Forelimb muscle (tissue), 1 donor: ENCODE results near the gene ARFGAP1. TPM values are rescaled to one million over a fixed set of nuclear protein-coding genes. Genes with fewer than 3 reads are reported as not detected.
"Not testable (repeated sequence)": the region's sequence is repeated elsewhere in the genome, so short reads cannot be mapped to it uniquely, and the experiment has no call there.

ENCODE experiments used
- DNase-seq: peaks from one replicate; pipeline ENCODE4 v3.0.0-alpha.2; 2013; ENCODE audit warnings: low read depth
- polyA plus RNA-seq: library from polyadenylated mRNA; unstranded; fragments of 120-200 nt; gene quantifications from one replicate; pipeline ENCODE4 v1.2.1, GENCODE V29; 2013; ENCODE audit not compliant: insufficient read length

The ARFGAP1 gene
- polyA plus RNA-seq, 1 donor: 76.0 TPM

DNA sequence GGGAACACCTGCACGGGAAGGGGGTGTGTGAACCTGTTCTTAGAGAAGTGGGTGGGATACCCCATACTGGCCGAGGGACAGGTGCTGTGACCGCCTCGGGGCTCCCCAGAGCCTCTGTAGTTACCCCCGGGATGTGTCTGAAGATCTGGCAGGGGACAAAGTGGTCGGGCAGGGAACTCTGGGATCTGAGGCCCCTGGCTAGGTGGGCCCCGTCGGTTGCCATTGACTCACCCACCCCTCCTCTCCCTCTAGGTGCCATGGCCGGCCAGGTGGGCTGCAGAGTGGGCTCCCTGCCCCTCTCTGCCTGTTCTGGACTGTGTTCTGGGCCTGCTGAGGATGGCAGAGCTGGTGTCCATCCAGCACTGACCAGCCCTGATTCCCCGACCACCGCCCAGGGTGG is 32.6 kb upstream of the ARFGAP1 start:
- DNase-seq: no peak

DNA sequence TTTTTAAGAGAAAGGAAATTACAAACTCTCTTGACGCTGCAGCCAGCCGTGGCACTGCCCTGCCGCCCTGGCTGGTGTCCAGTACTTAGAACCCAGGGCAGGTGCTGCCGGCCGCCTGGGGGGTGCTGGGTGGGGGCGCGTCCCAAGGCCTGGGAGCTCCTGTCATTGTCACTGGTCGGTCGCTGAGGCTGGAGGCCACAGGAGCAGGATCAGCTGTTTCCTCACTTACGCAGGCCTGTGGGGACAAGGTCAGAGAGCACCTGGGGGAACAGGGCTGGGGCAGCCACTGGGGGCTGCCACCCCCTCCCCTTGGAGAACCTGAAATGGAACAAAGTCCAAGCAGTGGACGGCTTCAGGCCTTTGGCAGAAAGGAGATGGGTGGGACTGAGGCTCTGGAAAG is 31.3 kb upstream of the ARFGAP1 start:
- no peak for DNase-seq

DNA sequence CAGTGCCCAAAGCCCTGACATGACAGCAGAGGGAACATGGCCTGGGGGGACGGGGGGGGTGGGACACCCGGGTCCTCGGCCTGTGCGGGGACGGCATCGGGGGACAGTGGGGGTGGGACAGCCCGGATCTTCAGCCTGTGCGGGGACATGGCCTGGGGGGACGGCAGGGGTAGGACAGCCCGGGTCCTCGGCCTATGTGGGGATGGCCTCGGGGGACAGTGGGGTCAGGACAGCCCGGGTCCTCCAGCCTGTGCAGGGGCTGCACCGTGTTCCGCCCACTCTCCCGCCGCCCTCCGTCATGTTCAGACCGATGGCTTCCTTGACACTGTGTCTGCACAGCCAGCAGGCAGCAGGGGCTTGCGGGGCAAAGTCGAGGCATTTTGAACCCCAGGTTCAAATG is 29.9 kb upstream of the ARFGAP1 start:
- DNase-seq: no peak

DNA sequence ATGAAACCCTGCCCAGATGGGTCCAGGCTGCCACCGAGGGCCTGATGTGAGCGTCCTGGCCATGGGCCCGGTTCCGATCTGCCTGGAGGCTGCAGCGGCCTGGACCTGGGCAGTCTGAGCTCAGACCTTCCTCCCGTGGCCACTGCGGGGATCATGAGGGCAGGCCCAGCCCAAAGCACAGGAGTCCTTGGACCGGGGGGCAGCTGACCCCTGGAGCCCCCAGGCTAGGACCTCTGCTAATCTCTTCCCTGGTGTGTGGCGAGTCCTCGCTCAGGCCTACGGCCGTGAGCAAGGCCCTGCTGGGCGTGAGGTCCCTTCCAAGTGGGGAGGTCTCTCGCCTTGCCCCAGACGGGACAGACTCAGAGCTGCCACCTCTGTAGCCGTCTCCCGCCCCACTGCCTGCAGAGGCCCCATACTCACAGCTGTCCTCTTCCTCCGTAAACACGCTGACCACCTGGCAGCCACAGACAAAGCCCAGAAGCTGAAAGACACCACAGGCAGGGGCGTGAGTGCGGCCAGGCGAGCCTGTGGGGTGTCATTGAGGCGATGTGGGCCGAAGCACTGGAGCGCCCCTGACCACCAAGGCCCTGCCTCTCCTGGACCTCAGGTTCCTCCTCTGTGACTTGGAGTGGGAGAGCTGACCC is 28.9 kb upstream of the ARFGAP1 start:
- no peak for DNase-seq

DNA sequence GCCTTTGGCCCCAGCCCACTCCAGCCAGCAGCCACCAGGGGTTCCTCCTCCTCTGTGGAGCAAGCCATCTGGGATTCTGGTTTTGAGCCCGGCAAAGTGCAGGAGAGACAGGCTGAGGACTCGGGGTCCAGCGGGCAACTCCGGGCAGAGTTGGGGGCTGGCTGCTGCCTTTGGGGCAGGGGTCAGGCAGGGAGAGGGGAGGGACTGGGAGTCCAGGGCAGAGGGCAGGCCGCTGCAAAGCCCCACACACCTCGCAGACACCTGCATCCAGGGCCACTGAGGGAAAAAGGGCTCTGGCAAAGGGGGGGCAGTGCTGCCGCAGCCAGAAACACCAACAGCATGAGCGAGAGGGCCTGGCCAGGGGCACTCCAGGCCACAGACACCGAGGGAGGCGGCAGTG is 28.1 kb upstream of the ARFGAP1 start:
- DNase-seq: no peak

DNA sequence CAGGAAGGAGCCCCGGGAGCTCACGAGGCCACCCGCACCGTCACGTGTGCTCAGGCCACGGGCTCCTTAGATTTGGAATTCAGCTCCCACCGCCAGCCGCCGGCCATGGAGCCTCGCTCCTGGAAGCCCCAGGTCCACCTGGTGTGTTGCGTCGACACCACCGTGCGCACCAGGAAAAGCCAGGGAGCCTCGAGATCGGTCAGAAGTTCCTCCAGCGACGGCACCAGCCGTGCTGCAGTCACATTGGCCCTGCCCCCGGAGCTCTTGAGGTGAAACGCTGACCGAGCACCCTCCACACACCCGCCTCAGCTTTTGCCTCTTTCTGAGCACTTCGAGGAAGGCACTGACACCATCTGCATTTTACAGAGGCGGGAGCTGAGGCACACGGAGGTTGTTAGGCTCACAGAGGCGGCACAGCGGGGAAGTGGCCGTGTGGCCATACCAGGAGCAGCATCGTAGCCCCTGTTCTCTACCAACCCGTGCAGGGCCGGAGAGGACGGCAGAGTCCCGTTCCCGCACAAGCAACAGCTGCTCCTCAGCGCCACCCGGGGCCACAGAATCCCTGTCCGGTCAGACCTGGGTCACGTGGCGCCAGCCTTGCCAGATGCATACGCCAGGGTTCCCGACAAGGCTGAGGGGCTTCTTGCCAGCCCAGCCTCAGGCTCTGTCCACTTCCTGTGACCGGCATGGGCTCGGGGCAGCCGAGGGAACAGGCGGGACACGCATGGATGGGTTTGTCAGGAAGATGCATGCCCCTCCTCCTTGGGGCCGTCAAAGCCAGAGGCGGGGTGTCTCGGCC is 25.9 kb upstream of the ARFGAP1 start:
- DNase-seq: no peak

DNA sequence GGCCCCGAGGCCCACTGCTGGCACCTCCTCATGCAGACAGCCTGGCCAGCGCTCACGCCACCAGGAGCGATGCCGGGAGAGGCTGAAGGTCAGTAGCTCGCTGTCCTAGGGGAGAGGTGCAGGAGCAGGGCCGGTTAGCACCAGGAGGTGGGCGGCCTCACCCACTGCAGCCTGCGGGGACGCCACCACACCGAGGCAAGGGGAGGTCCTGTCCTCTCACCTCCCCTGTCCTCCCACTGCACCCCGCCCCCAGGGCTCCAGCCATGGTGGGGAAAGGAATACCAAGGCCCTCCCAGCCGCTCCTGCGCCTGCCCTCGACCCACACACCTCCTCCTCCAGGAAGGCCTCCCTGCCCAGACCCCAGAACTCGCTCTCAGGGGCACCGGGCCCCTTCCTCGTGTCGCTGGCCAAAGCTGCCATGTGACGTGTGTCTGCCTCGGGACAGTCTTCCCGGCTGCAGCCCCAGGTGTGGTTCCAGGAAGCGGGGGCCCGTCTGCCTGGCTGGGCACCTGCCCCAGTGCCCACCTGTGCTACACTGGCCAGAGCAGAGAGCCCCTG is 24.9 kb upstream of the ARFGAP1 start:
- DNase-seq: no peak

DNA sequence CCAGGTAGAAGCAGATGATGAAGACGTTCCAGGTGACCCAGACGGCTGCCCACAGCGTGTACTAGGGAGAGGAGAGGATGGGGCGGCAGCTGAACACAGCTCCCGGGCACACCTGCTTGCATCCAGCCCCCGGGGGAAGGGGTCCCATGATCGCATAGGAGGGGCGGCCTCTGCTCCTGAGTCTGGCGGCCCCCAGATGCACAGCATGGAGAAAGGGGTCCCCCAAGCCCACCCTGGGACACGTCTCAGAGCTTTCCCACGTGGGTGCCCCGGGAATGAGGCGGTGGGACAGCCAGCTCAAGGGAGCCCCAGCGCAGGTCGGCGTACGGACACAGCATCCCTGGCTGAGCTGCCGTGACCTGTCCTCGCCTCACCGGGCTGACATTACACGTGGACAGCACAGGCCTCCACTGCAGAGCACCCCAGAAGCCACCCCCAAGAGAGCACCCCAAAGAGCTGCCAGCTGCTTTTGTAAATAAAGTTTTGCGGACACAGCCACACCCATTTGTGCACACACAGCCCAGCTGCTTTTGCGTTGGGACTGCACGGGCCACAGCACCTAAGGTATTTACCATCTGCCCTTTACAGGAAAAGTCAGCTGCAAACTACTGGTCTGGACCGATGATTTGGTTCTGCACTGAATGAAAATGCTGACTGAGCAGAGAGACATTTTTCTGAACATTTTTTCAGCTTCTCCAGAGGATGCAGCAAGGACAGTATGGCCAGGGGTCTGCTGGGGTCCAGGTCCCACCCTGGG is 23.6 kb upstream of the ARFGAP1 start:
- no peak for DNase-seq

DNA sequence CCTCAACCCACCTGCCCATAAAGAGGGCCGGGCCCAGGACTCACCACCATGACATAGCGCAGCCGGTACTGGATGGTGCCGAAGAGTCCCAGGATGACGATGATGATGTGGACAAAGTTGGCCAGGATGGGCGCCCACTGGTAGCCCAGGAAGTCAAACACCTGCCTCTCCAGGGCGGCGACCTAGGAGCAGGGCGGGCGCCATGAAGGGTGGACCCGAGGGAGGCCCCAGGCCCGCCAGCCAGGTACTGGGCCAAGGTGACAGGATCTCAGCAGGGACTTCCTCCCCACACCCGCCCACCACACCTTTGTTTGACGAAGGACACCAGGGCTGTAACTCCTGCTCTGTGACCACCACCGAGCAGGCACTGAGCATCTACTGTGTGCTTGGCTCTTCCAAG is 22.7 kb upstream of the ARFGAP1 start:
- DNase-seq: no peak

DNA sequence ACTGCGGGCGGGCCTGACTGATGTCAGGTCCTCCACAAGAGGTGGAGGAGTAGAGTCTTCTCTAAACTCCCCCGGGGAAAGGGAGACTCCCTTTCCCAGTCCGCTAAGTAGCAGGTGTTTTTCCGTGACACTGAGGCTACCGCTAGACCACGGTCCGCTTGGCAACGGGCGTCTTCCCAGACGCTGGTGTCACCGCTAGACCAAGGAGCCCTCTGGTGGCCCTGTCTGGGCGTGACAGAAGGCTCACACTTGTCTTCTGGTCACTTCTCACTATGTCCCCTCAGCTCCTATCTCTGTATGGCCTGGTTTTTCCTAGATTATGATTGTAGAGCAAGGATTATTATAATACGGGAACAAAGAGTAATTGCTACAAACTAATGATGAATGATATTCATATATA is 21.3 kb upstream of the ARFGAP1 start:
- not testable (repeated sequence) for DNase-seq

DNA sequence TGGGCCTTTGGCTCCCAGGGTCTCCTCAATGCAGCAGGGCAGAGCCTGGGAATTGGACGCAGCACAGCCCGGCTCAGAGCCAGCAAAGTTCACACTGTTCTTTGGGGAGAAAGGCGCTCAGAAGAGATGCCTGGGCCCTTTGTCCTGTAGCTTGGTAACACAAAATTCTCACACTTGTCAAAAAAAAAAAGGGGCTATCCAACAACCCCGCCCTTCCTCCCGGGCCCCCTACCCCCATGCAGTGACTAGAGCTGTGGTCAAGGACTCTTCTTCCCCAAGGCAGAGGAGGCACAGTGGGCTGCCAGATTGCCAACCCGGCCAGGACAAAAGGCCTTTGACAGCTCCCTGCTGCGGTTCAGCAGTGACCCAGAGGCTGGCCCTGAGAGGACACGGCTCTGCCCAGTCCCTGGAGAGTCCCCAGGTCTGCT is 20.3 kb upstream of the ARFGAP1 start:
- no peak for DNase-seq

DNA sequence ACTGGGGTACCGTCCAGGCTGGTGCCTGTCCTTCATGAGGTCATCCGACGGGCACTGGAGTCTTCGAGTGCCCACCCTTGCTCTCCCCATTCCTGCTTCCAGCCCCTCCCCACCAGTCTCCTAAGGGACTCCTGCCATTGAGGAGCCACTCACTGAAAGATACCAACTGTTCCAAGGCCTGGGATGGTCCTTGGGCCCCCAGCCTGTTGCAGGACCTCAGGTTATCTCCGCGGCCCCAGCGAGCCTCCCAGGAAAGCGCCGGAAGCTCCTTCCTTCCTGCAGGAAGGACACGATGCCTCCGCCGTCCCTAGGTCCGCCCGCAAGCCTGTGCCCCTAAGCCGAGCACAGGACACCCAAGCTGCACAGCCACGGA is 19.6 kb upstream of the ARFGAP1 start:
- DNase-seq: no peak

DNA sequence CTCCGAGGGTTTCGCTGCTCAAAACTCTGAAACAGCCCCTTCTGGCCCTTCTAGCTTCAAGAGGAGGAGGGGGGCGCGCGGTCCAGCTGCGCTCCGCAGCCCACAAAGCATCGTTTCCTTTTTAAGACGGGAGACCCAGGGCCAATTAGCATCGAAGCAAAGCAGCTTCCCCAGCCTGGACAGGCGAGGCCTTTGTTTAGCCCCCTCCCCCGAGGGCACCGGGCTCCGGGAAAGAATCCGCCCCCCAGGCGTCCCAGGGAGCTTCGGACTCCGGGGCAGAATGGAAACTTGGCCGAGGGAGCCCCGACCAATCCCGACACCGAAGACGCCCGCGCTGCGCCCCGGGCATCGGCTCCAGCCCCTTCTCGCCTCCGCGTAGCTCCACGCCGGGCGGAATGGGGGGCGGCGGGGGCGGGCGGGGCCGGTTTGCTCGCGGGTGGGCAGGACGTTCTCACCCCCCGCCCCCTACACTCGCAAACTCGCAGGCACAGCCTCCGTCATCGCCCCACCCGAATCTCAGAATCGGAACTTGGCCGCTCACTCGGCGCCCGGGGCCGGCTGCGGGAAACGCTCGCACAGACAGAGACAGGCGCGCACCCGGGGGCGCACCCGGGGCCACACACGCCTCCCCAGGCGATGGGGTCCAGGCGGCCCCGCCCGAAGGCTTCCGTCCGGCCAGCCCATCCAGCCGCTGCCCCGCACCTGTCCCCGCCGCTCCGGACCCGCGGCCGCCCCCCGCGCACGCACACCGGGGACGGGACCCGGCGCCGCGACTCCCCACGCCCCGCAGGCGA is 19.0 kb upstream of the ARFGAP1 start:
- DNase-seq: no peak

DNA sequence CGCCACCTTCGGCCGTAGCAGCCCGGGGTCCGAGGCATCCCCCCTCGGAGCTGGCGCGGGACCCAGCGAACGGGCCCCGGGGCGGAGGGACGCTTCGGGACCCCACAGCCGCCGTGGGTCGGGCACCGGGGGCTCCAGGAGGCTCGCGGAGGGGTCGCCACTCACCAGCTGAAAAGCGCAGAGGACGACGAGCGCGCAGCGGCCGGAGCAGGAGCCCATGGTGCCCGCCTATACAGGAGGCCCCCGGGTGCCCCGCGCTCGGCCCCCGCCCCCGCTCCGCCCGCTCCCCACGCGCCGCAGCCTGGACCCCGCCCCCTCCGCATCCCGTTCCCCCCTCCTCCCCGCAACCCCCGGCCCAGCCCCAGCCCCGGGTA is 18.4 kb upstream of the ARFGAP1 start, which contains the start of gene NKAIN4:
Gene NKAIN4, minus strand, starts transcription at position 232 of the 374 bp plus-strand sequence. Its CDS starts 13 bp downstream, at position 219.
- no peak for DNase-seq

DNA sequence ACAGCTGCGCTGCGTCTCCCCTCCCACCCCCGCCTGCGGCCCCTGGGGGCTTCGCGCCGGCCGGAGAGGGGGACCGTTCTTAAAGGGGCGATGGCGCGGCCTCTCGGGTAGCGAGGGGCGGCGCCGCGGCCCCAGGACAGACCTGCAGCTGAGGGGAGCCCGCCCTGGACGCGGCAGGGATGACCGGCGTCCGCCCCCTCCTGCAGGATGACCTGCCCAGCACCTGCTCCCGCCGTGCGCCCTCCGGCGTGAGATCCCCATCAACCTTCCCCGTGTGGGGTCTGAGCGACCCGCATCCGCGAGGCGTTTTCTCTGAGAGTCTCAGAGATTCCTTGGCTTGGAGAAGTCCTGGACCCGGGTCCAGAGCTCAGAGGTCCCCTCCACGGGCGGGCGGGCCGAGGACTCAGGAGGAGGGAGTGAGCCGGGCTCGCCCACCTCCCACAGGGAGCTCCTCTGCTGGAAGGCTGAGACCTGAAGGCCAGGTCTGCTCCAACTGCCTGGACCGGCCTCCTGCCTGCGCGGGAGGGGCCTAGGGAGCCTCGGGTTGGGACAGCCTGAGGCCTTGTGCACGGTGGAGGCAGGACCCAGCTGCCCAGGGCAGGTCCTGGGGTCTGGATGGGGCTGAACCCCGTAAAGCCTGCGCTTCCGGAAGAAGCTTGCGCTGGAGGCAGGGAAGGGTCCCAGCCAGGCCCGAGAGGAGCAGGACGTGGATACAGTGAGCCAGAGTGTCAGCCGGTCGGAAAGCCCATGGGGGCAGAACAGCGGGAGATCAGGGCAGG is 17.8 kb upstream of the ARFGAP1 start:
- DNase-seq: no peak

DNA sequence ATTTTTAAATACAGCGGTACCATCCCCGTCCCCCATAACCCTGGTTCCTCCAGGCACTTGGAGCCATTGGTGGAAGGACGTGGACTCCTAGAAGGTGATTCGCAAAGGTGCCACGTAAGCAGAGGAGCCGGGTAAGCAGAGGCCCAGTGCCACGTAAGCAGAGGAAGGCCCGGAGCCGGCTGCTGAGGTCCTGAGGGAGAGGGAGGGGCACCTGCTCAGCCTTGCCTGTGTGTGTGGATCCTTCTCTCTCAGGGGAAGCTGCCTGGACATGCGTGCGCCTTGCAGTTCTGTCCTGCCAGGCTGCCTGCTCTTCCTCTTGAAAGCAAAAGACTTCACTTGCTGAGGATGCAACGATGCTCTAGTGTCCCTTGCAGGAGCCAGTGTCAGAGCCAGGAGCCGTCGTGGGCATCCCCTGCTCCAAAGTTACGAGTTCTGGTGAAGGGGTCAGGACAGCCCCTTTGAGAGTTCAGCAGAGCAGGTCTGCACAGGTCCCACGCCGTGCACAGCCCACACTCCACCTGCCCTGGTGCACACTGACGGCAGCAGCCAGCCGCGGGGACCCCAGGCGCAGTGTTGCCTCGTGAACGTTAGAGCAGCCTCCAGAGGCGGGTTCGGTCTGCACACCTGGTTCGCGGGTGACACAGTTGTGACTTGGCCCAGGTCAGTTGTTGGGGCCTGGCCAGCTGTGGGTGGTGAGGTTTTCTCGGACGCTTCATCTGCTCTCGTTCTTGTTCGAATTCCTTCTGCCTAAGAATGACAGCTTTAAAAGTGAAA is 16.5 kb upstream of the ARFGAP1 start:
- DNase-seq: no peak

DNA sequence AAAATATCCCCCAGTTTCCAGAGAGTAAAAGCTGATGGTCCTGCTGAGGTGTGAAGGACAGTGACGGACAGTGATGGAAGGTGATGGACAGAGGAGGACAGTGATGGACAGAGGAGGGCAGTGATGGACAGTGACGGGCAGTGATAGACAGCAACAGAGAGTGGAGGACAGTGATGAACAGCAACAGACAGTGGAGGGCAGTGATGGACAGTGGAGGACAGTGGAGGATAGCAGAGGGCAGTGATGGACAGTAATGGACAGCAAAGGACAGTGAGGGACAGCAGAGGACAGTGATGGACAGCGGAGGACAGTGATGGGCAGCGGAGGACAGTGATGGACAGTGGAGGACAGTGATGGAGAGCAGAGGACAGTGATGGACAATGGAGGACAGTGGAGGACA is 15.7 kb upstream of the ARFGAP1 start:
- DNase-seq: no peak

DNA sequence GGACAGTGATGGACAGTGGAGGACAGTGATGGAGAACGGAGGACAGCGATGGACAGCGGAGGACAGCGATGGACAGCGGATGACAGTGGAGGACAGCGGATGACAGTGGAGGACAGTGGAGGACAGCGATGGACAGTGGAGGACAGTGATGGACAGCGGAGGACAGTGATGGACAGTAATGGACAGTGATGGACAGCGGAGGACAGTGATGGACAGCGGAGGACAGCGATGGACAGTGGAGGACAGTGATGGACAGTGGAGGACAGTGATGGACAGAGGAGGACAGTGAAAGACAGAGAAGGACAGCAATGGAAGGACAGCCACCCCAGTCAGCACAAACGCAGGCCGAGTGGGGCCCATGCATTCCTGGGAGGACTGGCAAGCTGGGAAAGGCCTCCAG is 15.0 kb upstream of the ARFGAP1 start:
- no peak for DNase-seq

DNA sequence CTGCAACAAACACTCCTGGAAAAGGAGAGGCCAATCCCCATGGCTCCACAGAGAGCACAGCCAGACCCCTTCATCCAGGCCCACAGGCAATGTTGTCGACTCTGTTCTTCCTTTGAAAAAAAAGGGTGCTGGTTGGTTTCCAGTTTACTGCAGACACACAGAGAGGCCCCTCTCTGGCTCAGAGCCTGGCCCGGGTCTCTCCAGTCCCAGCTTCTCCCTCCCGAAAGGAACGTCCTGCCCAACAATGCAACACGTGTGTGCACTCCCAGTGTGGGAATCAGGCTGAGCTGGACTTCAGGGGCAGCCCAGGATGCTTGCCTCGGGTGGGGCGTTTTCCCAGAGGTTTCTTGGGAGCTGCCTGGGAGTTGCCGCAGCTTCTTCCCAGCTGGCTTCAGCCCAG is 13.8 kb upstream of the ARFGAP1 start:
- peak; percentile 36 for DNase-seq
